Choroid plexus epithelial cell (primary cell): ENCODE results near the gene TBC1D22B.

ENCODE experiments used
- DNase-seq: peaks from one replicate; pipeline ENCODE4 v3.0.0-alpha.2; 2010; ENCODE audit warnings: low read depth
- H3K4me3 ChIP-seq: 2 replicates; pipeline ENCODE4 v1.5.1; 2011; ENCODE audit warnings: low read depth, mild to moderate bottlenecking, control low read depth, low read length, moderate library complexity
- CTCF ChIP-seq: conservative IDR thresholded peaks from 2 replicates; pipeline ENCODE4 v1.5.1; 2011; ENCODE audit warnings: low read depth, mild to moderate bottlenecking, control low read depth, inconsistent platforms, low read length, moderate library complexity

Gene TBC1D22B

GRCh38 chr6:37347177-37347576 is 89.6 kb downstream of the TBC1D22B start:
- TF ChIP-seq CTCF = no peak
- H3K4me3 ChIP-seq = no peak overlapping the region
- peak; percentile 7 for DNase-seq

GRCh38 chr6:37347670-37348111 is 90.1 kb downstream of the TBC1D22B start:
- H3K4me3 ChIP-seq = no peak overlapping the region
- DNase-seq = no peak
- no peak for TF ChIP-seq CTCF

- no peak for TF ChIP-seq CTCF
- no peak overlapping the region for H3K4me3 ChIP-seq
Measured at GRCh38 chr6:37351027-37351426, 93.5 kb downstream of the TBC1D22B start.

GRCh38 chr6:37352384-37352783 is 94.8 kb downstream of the TBC1D22B start:
- no peak for TF ChIP-seq CTCF
- no peak for DNase-seq
- H3K4me3 ChIP-seq = no peak overlapping the region

More at GRCh38 chr6:37351027-37351426, 93.5 kb downstream of the TBC1D22B start:
- DNase-seq = no peak

GRCh38 chr6:37353761-37354525 is 96.4 kb downstream of the TBC1D22B start, which contains the start of gene RNF8:
TSS of gene RNF8 (plus strand) at chr6:37353983. CDS start at chr6:37354165, 182 bp downstream.
- DNase-seq = peak; percentile 91
- no peak for TF ChIP-seq CTCF
- H3K4me3 ChIP-seq = peak within 1 kb of the TSS; percentile 97

- DNase-seq = peak; percentile 13
Measured at GRCh38 chr6:37354526-37355384, 97.2 kb downstream of the TBC1D22B start.

More at GRCh38 chr6:37354526-37355384, 97.2 kb downstream of the TBC1D22B start:
- no peak for TF ChIP-seq CTCF
- H3K4me3 ChIP-seq = peak overlapping the region; percentile 97
